HG03354 (cell line): ENCODE measurements around the gene RGL1.

ENCODE experiments used
- ATAC-seq: cut with Tn5 transposase; IDR thresholded peaks from one replicate; pipeline ENCODE4 v1.9.1; 2021; ENCODE audit warnings: mild to moderate bottlenecking; ENCODE audit not compliant: unreplicated experiment, poor library complexity, severe bottlenecking

RGL1 gene

GRCh38 chr1:183907070-183907469, 102.2 kb downstream of the RGL1 start:
- ATAC-seq: no peak

GRCh38 chr1:183908079-183908478, 103.2 kb downstream of the RGL1 start:
- ATAC-seq: no peak

GRCh38 chr1:183909672-183910071, 104.8 kb downstream of the RGL1 start:
- no peak for ATAC-seq

GRCh38 chr1:183910845-183911244, 105.9 kb downstream of the RGL1 start:
- ATAC-seq: no peak

GRCh38 chr1:183911285-183911684, 106.4 kb downstream of the RGL1 start:
- peak; percentile 88 for ATAC-seq

- peak; percentile 55 for ATAC-seq
Measured at GRCh38 chr1:183912265-183912886, 107.5 kb downstream of the RGL1 start.

GRCh38 chr1:183913567-183913993, 108.7 kb downstream of the RGL1 start:
- ATAC-seq: no peak

- ATAC-seq: no peak
Measured at GRCh38 chr1:183914276-183914675, 109.4 kb downstream of the RGL1 start.

GRCh38 chr1:183914891-183915290, 110.0 kb downstream of the RGL1 start:
- no peak for ATAC-seq

GRCh38 chr1:183915625-183916510, 110.9 kb downstream of the RGL1 start:
- peak; percentile 45 for ATAC-seq

- no peak for ATAC-seq
Measured at GRCh38 chr1:183916574-183916973, 111.7 kb downstream of the RGL1 start.

GRCh38 chr1:183918589-183918988, 113.7 kb downstream of the RGL1 start:
- no peak for ATAC-seq

GRCh38 chr1:183920651-183921050, 115.7 kb downstream of the RGL1 start:
- no peak for ATAC-seq

- ATAC-seq: no peak
Measured at GRCh38 chr1:183922197-183922596, 117.3 kb downstream of the RGL1 start.

- no peak for ATAC-seq
Measured at GRCh38 chr1:183925947-183926346, 121.0 kb downstream of the RGL1 start.

GRCh38 chr1:183926983-183927382, 122.1 kb downstream of the RGL1 start:
- no peak for ATAC-seq

- ATAC-seq: no peak
Measured at GRCh38 chr1:183931646-183932271, 126.8 kb downstream of the RGL1 start.

- ATAC-seq: no peak
Measured at GRCh38 chr1:183932412-183932811, 127.5 kb downstream of the RGL1 start.

GRCh38 chr1:183933528-183934179, 128.7 kb downstream of the RGL1 start:
- no peak for ATAC-seq

GRCh38 chr1:183934314-183934713, 129.4 kb downstream of the RGL1 start:
- no peak for ATAC-seq
